Measurements from ENCODE around the gene IDH3A. TPM values are rescaled to one million over a fixed set of nuclear protein-coding genes. Genes with fewer than 3 reads are reported as not detected.

The IDH3A gene
- total and polyA plus RNA-seq, 2 donors, result 24.8 to 39.4 TPM

DNA sequence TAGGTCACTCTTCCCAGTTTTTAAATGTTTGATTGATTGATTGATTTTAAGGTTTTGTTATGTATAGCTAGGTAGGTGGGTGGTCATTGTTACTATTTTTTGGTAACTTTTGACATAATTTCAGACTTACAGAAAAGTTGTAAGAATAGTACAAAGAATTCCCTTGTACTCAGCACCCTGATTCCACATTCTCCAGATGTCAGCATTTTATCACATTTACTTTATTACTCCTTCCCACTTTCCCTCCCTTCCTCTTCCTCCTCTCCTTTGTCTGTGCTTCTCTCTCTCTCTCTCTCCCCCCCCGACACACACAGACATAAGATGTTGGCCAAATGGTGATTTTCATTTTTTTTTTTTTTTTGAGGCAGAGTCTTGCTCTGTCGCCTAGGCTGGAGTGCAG, 14.8 kb downstream of the IDH3A start:
- H3K4me1 ChIP-seq (ENCODE audit: insufficient read depth), result no peaks in the 10 kb centered on the region
- peaks cover 7% of the 10 kb centered on the region for H3K36me3 ChIP-seq (ENCODE audit: insufficient read depth)
- no peak overlapping the region for H3K4me3 ChIP-seq (ENCODE audit: low read depth, low read length)
- no peak overlapping the region for H3K27ac ChIP-seq (ENCODE audit: low read depth)
- no peak for DNase-seq (ENCODE audit: extremely low spot score)
- WGBS, result 91% methylated on average over 2 of the region's 2 CpGs

DNA sequence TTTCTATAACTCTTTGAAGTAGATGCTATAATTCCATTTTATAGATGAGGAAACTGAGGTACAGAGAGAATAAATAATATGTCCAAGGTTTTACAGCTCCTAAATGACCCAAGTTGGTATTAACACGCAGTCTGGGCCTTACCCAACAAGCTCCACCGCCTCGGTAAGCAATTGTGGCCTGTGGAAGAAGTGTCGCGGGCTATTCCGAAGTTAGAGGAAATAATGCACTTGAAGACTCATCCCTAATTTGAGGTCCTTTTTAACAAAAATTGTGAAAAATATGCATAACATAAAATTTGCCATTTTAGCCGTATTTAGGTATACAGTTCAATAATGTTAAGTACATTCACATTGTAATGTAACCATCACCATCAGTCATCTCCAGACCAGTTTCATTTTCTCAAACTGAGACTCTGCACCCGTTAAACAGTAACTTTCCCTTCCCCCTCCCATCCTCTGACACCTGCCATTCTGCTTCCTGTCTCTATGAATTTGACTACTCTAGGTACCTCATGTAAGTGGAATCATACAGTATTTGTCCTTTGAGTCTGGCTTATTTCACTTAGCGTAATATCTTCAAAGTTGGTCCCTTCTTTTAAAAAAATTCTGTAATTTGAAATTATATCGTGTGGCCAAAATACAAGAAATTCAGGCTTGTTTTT, 18.2 kb downstream of the IDH3A start:
- H3K27ac ChIP-seq (ENCODE audit: low read depth), result no peak overlapping the region
- 93% methylated on average over 10 of the region's 10 CpGs for WGBS
- H3K4me3 ChIP-seq (ENCODE audit: low read depth, low read length), result no peak overlapping the region
- no peak for DNase-seq (ENCODE audit: extremely low spot score)
- peaks cover 8% of the 10 kb centered on the region for H3K36me3 ChIP-seq (ENCODE audit: insufficient read depth)
- H3K4me1 ChIP-seq (ENCODE audit: insufficient read depth), result no peaks in the 10 kb centered on the region

DNA sequence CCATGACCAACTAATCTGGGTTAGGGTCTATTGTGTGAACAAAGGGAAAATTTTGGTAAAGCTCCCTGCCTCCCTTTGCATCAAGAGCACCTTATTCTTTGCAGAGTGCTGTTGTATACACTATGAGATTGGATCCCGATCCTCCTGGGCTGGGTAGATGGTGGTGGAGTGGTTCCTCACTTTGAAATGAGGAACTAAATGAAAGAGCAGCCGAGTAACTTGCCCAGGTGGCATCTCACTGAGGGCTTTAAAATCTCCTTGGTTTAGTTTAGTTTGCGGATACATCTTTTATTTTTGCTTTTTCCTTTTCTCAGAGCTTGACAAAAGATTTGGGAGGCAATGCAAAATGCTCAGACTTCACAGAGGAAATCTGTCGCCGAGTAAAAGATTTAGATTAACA, 19.4 kb downstream of the IDH3A start:
- WGBS, result 86% methylated on average over 5 of the region's 5 CpGs
- Histone ChIP-seq H3K4me1 (ENCODE audit: insufficient read depth) (no peaks in the 10 kb centered on the region), H3K4me3 (ENCODE audit: low read depth, low read length) (no peak overlapping the region), H3K36me3 (ENCODE audit: insufficient read depth) (peaks cover 8% of the 10 kb centered on the region), H3K27ac (ENCODE audit: low read depth) (no peak overlapping the region)
- DNase-seq (ENCODE audit: extremely low spot score), result no peak

DNA sequence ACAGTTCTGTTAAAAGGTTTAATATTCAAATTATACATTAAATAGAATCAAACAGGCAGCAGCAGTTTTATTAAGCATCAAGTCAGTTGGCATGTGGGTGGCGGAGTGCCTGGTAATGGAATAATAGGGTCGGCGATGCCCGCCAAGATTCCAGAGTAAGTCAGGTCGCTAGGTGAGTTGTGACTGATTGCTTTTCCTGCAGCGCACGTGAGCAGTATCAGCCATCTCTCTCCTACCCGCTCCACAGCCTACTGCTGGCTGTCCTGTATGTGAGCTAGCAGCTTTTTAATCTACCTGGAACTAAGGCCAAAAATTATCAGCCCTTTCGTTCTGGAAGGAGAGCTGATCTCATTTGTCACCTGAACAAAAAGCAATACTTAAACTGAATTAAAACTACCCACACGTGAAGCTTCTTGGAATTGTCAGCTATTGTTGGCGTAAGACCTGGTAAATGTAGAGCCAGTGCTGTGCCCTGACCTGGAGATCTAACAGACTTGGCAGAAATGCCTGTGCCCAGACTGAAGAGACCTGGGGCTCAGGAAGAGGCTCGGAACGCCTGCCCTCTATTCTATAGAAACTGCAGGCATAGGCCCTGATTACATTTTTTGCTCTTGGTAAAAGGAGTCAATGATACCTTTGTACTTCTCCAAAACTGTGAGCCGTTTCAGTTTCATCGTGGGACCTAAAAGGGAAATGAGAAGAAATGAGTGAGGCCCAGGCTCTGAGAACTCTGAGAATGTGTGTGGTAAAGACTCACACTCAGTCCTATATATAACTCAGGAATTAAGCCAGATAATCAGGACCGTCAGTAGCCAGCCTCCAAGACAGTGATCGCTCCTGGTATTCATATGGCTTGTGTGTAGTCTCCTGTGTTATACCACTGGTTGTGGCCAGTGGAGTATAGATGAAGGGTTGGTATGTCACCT, 21.9 kb downstream of the IDH3A start:
- H3K27ac ChIP-seq (ENCODE audit: low read depth), result no peak overlapping the region
- no peak for DNase-seq (ENCODE audit: extremely low spot score)
- 92% methylated on average over 17 of the region's 17 CpGs for WGBS
- H3K4me3 ChIP-seq (ENCODE audit: low read depth, low read length), result no peak overlapping the region
- peaks cover 6% of the 10 kb centered on the region for H3K36me3 ChIP-seq (ENCODE audit: insufficient read depth)
- H3K4me1 ChIP-seq (ENCODE audit: insufficient read depth), result no peaks in the 10 kb centered on the region

DNA sequence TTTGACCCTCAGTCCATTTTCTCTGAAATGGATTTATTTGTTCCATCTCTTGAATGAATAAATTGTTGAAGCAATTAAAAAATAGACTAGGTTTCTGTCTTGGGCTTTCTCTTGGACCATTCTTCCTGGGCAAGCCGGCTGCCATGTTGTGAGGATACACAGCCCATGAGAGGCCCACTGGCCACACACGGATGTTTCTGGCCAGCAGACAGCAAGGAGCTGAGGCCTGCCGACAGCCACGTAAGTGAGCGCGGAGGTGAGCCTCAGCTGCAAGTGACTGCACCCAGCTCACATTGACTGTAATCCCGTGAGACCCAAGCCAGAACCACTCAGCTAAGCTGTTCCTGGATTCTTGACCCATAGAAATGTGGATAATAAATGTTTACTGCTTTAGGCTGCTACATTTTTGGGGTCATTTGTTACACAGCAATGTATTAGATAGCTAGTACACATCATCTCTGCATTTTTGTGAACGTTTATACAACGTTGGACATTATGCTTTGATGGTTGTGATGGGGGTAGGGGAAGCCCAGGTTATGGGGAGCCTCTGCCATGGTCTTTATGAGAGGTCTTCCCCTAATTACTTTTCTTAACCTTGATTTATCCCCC, 22.8 kb downstream of the IDH3A start:
- Histone ChIP-seq H3K27ac (ENCODE audit: low read depth) (no peak overlapping the region), H3K4me3 (ENCODE audit: low read depth, low read length) (no peak overlapping the region), H3K4me1 (ENCODE audit: insufficient read depth) (no peaks in the 10 kb centered on the region), H3K36me3 (ENCODE audit: insufficient read depth) (peaks cover 4% of the 10 kb centered on the region)
- 96% methylated on average over 9 of the region's 9 CpGs for WGBS
- DNase-seq (ENCODE audit: extremely low spot score), result no peak

DNA sequence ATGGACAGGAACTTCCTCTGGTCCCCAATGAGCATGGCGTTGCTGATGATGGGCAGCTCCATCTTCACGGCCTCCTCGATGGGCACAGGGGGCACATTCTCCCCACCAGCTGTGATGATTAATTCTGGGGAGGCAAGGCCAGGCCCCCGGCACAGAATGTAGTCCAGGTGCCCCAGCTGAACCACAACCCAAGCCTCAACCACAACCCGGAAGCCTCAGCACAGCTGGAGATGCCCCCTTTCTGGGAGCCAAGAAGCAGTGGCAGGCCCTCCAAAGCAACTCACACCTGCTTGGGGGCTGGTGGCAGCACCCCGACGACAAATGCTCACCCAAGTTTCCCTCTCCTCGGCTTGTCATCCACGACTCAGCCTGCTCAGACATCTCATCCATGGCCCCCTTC, 25.2 kb downstream of the IDH3A start:
- DNase-seq (ENCODE audit: extremely low spot score), result no peak
- Histone ChIP-seq H3K36me3 (ENCODE audit: insufficient read depth) (peaks cover 4% of the 10 kb centered on the region), H3K4me1 (ENCODE audit: insufficient read depth) (no peaks in the 10 kb centered on the region), H3K27ac (ENCODE audit: low read depth) (no peak overlapping the region), H3K4me3 (ENCODE audit: low read depth, low read length) (no peak overlapping the region)
- 83% methylated on average over 9 of the region's 9 CpGs for WGBS

DNA sequence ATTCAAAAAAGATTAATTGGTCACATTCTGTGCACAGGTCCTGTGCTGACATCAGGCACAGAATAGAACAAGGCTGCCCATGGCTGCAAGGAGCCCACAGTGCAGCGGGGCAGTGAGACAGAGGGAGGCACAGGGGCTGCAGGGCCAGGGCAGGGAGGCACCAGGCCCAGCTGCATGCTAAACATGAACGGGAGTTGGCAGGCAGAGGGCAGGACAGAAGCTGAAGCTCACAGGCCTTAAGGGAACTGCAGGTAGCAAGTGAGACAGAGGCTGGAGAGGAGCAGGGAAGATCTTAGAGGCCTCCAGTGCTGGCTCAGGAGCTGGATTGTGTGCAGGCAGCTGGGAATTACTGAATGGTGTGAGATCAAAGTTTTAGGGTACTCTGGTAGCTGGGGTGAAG, 26.2 kb downstream of the IDH3A start:
- 57% methylated on average over 2 of the region's 2 CpGs for WGBS
- no peak for DNase-seq (ENCODE audit: extremely low spot score)
- no peaks in the 10 kb centered on the region for H3K4me1 ChIP-seq (ENCODE audit: insufficient read depth)
- H3K4me3 ChIP-seq (ENCODE audit: low read depth, low read length), result no peak overlapping the region
- no peak overlapping the region for H3K27ac ChIP-seq (ENCODE audit: low read depth)
- peaks cover 4% of the 10 kb centered on the region for H3K36me3 ChIP-seq (ENCODE audit: insufficient read depth)

DNA sequence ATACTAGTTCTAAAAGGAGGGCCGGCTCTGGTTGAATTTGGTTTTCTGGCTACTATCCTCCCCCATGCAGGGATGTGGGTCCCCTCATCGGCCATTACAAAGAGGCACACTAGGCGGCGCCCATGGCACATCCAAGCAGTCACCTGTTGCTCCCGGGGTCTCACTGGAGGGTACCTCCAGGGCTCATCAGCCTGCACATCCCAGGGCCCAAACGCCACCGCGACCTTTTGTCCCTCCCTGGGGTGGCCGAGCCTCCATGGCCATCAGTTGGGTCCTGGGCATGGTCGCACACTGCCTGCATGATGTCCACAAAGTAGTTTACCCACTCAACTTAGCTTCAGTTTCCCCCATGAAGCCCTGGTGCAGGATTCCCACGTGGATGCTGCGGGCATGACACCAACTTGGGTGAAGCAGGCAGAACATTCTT, 28.3 kb downstream of the IDH3A start:
- Histone ChIP-seq H3K4me1 (ENCODE audit: insufficient read depth) (no peaks in the 10 kb centered on the region), H3K36me3 (ENCODE audit: insufficient read depth) (no peaks in the 10 kb centered on the region), H3K4me3 (ENCODE audit: low read depth, low read length) (no peak overlapping the region), H3K27ac (ENCODE audit: low read depth) (no peak overlapping the region)
- WGBS, result 28% methylated on average over 12 of the region's 12 CpGs
- DNase-seq (ENCODE audit: extremely low spot score), result no peak

DNA sequence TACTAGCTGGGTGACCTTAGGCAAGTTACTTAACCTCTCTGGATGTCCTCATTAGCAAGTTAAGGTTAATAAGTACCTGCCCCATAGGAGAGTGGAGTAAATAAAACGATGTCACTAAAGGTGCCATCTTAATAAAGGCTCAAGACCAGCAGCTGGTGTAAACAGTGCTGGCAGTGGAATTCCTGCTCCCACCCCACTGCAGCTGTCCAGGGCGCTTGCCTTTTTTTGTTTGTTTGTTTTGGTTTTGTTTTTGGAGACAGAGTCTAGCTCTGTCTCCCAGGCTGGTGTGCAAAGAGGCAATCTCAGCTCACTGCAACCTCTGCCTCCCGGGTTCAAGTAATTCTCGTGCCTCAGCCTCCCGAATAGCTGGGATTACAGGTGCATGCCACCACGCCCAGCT, 28.9 kb downstream of the IDH3A start:
- Histone ChIP-seq H3K27ac (ENCODE audit: low read depth) (no peak overlapping the region), H3K4me1 (ENCODE audit: insufficient read depth) (no peaks in the 10 kb centered on the region), H3K4me3 (ENCODE audit: low read depth, low read length) (no peak overlapping the region), H3K36me3 (ENCODE audit: insufficient read depth) (no peaks in the 10 kb centered on the region)
- WGBS, result 81% methylated on average over 6 of the region's 6 CpGs
- no peak for DNase-seq (ENCODE audit: extremely low spot score)

DNA sequence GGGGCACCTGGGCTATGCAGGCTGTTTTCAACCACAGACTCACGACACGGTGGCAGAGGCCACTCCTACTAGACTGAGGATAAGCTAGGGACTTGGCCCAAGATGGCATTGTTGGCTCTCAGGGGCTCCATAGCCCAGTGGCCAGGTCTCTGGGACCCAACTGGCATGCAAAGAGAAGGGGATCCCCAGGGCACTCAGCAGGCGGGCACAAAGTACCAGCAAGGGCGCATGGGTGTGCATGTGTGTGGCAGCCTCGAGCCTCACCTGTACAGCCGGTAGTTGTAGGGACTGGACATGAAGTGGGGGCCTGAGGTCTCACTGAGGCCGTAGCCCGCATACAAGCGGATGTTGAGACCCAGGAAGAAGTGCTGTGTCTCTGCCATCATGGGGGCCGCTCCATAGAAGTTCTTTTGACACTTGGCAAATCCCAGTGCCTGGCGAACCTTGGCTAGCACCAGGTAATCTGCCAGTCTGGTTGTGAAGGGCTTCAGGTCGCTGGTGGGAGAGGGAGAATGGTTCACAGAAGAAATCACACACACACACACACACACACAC, 30.2 kb downstream of the IDH3A start:
- 86% methylated on average over 12 of the region's 12 CpGs for WGBS
- DNase-seq (ENCODE audit: extremely low spot score), result no peak
- Histone ChIP-seq H3K4me3 (ENCODE audit: low read depth, low read length) (no peak overlapping the region), H3K27ac (ENCODE audit: low read depth) (no peak overlapping the region), H3K36me3 (ENCODE audit: insufficient read depth) (no peaks in the 10 kb centered on the region), H3K4me1 (ENCODE audit: insufficient read depth) (no peaks in the 10 kb centered on the region)

DNA sequence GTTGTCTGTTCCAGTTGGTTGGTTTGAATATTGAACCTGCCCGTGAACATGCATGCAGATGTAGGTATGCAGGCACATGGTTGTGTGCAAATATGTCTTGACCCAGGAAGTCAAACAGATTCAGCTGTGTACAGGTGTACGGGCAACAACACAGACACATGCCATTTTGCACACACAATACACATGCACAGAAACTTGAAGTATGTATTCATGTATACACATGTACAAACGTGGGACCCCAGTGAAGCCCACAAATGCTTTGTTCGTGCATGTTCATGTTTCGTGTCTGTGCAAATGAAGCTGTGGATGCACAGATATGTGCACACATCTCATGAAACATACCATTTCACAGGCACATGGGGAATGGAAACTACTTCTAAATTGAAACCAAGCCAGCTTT, 30.7 kb downstream of the IDH3A start:
- no peak overlapping the region for H3K4me3 ChIP-seq (ENCODE audit: low read depth, low read length)
- H3K36me3 ChIP-seq (ENCODE audit: insufficient read depth), result no peaks in the 10 kb centered on the region
- H3K27ac ChIP-seq (ENCODE audit: low read depth), result no peak overlapping the region
- 88% methylated on average over 5 of the region's 5 CpGs for WGBS
- H3K4me1 ChIP-seq (ENCODE audit: insufficient read depth), result no peaks in the 10 kb centered on the region
- no peak for DNase-seq (ENCODE audit: extremely low spot score)

DNA sequence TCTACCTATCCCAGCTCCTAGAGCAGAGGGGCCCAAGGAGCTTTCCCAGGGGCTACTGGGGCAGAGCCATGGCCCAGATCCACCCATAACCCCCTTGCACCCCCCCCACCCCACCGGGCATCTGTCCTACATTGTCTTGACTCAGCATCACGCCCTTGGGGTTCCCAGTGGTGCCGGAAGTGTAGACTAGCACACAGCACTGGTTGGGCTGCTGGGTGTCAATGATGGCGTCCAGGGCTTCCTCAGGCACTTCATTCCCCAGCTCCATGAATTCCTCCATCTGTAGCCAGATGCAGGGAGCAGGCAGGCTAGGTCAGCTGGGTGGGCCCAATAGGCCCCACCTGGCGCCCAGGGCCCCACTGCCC, 33.2 kb downstream of the IDH3A start:
- no peak for DNase-seq (ENCODE audit: extremely low spot score)
- no peaks in the 10 kb centered on the region for H3K36me3 ChIP-seq (ENCODE audit: insufficient read depth)
- H3K27ac ChIP-seq (ENCODE audit: low read depth), result no peak overlapping the region
- H3K4me1 ChIP-seq (ENCODE audit: insufficient read depth), result no peaks in the 10 kb centered on the region
- 89% methylated on average over 5 of the region's 5 CpGs for WGBS
- no peak overlapping the region for H3K4me3 ChIP-seq (ENCODE audit: low read depth, low read length)

DNA sequence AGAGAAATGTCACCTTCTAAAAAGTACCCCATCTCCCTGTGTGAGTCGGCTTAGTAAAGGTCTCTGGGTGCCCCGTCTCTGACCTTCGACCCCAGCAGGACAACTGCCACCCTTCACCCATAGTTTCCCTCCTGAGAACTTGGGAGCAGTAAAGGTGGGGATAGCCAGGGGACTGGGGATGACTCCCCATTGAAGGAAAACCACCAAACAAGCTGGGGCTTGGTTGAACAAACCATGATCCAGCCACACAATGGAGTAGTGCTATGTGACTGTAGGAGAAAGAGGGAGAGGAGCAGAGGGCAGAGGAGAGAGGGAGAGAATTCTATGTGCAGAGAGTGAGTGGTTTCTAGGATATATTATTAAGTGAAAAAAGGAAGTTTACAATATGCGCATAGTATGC, 33.7 kb downstream of the IDH3A start:
- no peaks in the 10 kb centered on the region for H3K4me1 ChIP-seq (ENCODE audit: insufficient read depth)
- H3K27ac ChIP-seq (ENCODE audit: low read depth), result no peak overlapping the region
- no peak for DNase-seq (ENCODE audit: extremely low spot score)
- H3K4me3 ChIP-seq (ENCODE audit: low read depth, low read length), result no peak overlapping the region
- no peaks in the 10 kb centered on the region for H3K36me3 ChIP-seq (ENCODE audit: insufficient read depth)
- 92% methylated on average over 4 of the region's 4 CpGs for WGBS

Data from urinary bladder (tissue), 4 donors.